Thyroid gland (tissue), 4 donors: Measurements from ENCODE around the gene DPP8. TPM values are rescaled to one million over a fixed set of nuclear protein-coding genes. Genes with fewer than 3 reads are reported as not detected.

Experiments used
- DNase-seq, 2 donors: peaks; one replicate each; pipeline ENCODE4 v3.0.0-alpha.2; 2019
- H3K27ac ChIP-seq, 3 donors: fragments of 200-600 bp; sonication (generic); 1 replicate in 2 of 3; 2 replicates in 1 of 3; pipeline ENCODE4 v1.5.1; 2016 to 2019; ENCODE audit warnings: mild to moderate bottlenecking in 1 of 3, moderate library complexity in 1 of 3
- H3K27me3 ChIP-seq: fragments of 200-600 bp; sonication (generic); one replicate; pipeline ENCODE4 v1.5.1; 2019
- H3K36me3 ChIP-seq, 2 donors: fragments of 200-600 bp; sonication (generic); one replicate each; pipeline ENCODE4 v1.5.1; 2016 to 2019
- H3K4me1 ChIP-seq, 2 donors: fragments of 200-600 bp; sonication (generic); one replicate each; pipeline ENCODE4 v1.5.1; 2017 to 2019
- H3K4me3 ChIP-seq, 3 donors: fragments of 200-600 bp; sonication (generic); replicated peaks in 1 of 3; 1 replicate in 2 of 3; 2 replicates in 1 of 3; pipeline ENCODE4 v1.5.1; 2016; ENCODE audit warnings: mild to moderate bottlenecking in 1 of 3
- H3K9me3 ChIP-seq: fragments of 200-600 bp; sonication (generic); one replicate; pipeline ENCODE4 v1.5.1; 2017
- CTCF ChIP-seq, 6 experiments: fragments of 200-600 bp in 3 of 6; fragments of 450-650 bp in 3 of 6; sonication (generic) in 3 of 6; IDR thresholded peaks; one replicate each; pipeline ENCODE4 v1.5.1; 2016 to 2019; ENCODE audit warnings: antibody characterized with exemption in 6 of 6, mild to moderate bottlenecking in 2 of 6, inconsistent platforms in 1 of 6, moderate library complexity in 1 of 6
- POLR2A ChIP-seq, 2 donors: fragments of 450-650 bp; IDR thresholded peaks; one replicate each; pipeline ENCODE4 v1.6.1; 2017; ENCODE audit warnings: antibody characterized with exemption in 2 of 2, mild to moderate bottlenecking in 2 of 2, moderate library complexity in 1 of 2
- WGBS, 2 donors: methylation state at CpG; one replicate each; pipeline ENCODE4 v1.1.5; 2017; 5-methylcytosine and 5-hydroxymethylcytosine counted together
- intact Hi-C: fragments of 100-400 bp; cut with DNase I; formaldehyde crosslinking; loops from one replicate; pipeline ENCODE4 v1.15.1; 2023
- total RNA-seq, 4 donors: library from RNA; depleted of rRNA; stranded (reverse); fragments of >200 nt; gene quantifications; one replicate each; pipeline ENCODE4 v1.2.3, GENCODE V29; 2016

The DPP8 gene
- total RNA-seq, 4 donors from 2014 or later: 44.8 to 53.5 (median 52.3) TPM

DNA sequence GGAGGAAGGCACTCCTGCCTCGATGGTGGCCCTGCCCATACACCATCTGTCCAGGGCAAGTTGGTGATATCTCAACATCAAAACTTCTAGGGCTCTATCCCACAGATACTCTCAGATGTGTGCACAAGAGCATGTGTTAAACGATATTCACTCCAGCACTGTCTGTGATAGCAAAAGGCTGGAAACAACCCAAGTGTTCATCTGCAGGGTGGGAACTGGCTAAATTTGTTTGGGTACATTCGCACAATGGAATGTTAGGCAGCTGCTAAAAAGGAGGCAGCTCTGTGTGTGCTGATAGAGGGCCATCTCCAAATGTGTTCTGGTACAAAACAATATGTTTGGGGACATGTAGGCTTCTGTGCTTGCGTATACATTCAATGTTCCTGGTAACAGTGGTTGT, 114.5 kb downstream of the DPP8 start:
- 88 to 92% methylated on average over 3 to 4 of the region's 4 CpGs for WGBS, 2 donors
- H3K4me1 ChIP-seq: peaks cover 19 to 23% of the 10 kb centered on the region in 2 donors
- intact Hi-C loops: loop anchor here (10.0 kb wide), 1 partner anchor 182 kb away; no protein-coding TSS in a partner anchor

GRCh38 chr15:65401611-65402240, 115.8 kb downstream of the DPP8 start:
- intact Hi-C loops: loop anchor here (10.0 kb wide), 1 partner anchor 183 kb away; no protein-coding TSS in a partner anchor
- WGBS, 2 donors: 74 to 78% methylated on average over 8 of the region's 8 CpGs
- no peak for DNase-seq
- no peaks in the 10 kb centered on the region for H3K36me3 ChIP-seq
- H3K27ac ChIP-seq: peak overlapping the region in 1 of 3 donors; percentile 65
- peaks cover 11 to 16% of the 10 kb centered on the region in 2 donors for H3K4me1 ChIP-seq
- H3K27me3 ChIP-seq: no peaks in the 10 kb centered on the region
- H3K9me3 ChIP-seq: no peaks in the 10 kb centered on the region
- no peak overlapping the region for H3K4me3 ChIP-seq
- TF ChIP-seq POLR2A (IDR thresholded peaks at IDR 0.05): no peak
- TF ChIP-seq CTCF (IDR thresholded peaks at IDR 0.05): no peak

More for the DNA sequence above, 114.5 kb downstream of the DPP8 start:
- no peak for TF ChIP-seq POLR2A (IDR thresholded peaks at IDR 0.05)
- TF ChIP-seq CTCF (IDR thresholded peaks at IDR 0.05): no peak
- Histone ChIP-seq H3K4me3 (no peak overlapping the region), H3K36me3 (no peaks in the 10 kb centered on the region), H3K27me3 (no peaks in the 10 kb centered on the region), H3K9me3 (no peaks in the 10 kb centered on the region), H3K27ac (no peak overlapping the region)
- DNase-seq: no peak

- peak; percentile 79 to 84 for DNase-seq
- Histone ChIP-seq H3K4me1 (peaks cover 11 to 16% of the 10 kb centered on the region in 2 donors), H3K27me3 (no peaks in the 10 kb centered on the region), H3K4me3 (no peak overlapping the region), H3K36me3 (no peaks in the 10 kb centered on the region), H3K9me3 (no peaks in the 10 kb centered on the region), H3K27ac (peak overlapping the region; percentile 25 to 65 (median 33))
- intact Hi-C loops: loop anchor here (10.0 kb wide), 1 partner anchor 184 kb away; no protein-coding TSS in a partner anchor
- WGBS, 2 donors: 17 to 20% methylated on average over 6 to 11 of the region's 11 CpGs
- TF ChIP-seq CTCF (IDR thresholded peaks at IDR 0.05) (peak; percentile 15 to 85 (median 68)), POLR2A (IDR thresholded peaks at IDR 0.05) (no peak)
Observed at GRCh38 chr15:65400760-65401610, 116.5 kb downstream of the DPP8 start.

- no peaks in the 10 kb centered on the region for H3K27me3 ChIP-seq
- H3K36me3 ChIP-seq: no peaks in the 10 kb centered on the region
- no peak overlapping the region for H3K4me3 ChIP-seq
- TF ChIP-seq POLR2A (IDR thresholded peaks at IDR 0.05) (no peak), CTCF (IDR thresholded peaks at IDR 0.05) (no peak)
- no peak overlapping the region for H3K27ac ChIP-seq
- H3K4me1 ChIP-seq: peaks cover 11 to 16% of the 10 kb centered on the region in 2 donors
- DNase-seq: no peak
- intact Hi-C loops: loop anchor here (10.0 kb wide), 1 partner anchor 185 kb away; no protein-coding TSS in a partner anchor
- H3K9me3 ChIP-seq: no peaks in the 10 kb centered on the region
- WGBS, 2 donors: 93 to 100% methylated on average over 1 to 2 of the region's 2 CpGs
Observed at GRCh38 chr15:65399997-65400396, 117.5 kb downstream of the DPP8 start.
